ENCODE data around the gene CCNA2. TPM values are rescaled to one million over a fixed set of nuclear protein-coding genes. Genes with fewer than 3 reads are reported as not detected.

The CCNA2 gene
- total and polyA plus RNA-seq, 2 donors (not counting 3 experiments of a cell fraction or from before 2014, with no cell fraction given), result 23.3 to 65.4 TPM

- DNase-seq (ENCODE audit: low read depth, low spot score) (no peak), FAIRE-seq (peak; percentile 28)
- peak overlapping the region; percentile 86 for H2AFZ ChIP-seq (ENCODE audit: low read depth, low read length)
- H3K9ac ChIP-seq (replicated peaks; ENCODE audit: extremely low read depth, insufficient read depth, low read length), result peak overlapping the region; percentile 95
- peaks cover 15% of the 10 kb centered on the region for H3K79me2 ChIP-seq (ENCODE audit: control insufficient read depth, insufficient read depth, low read length)
- no peaks in the 10 kb centered on the region for H3K9me1 ChIP-seq (replicated peaks; ENCODE audit: control insufficient read depth, extremely low read depth, insufficient read depth, low read length)
- TF ChIP-seq EZH2 (IDR thresholded peaks at IDR 0.05; ENCODE audit: borderline replicate concordance, low read depth, low read length, severe bottlenecking) (no peak), POLR2A (IDR thresholded peaks at IDR 0.05; ENCODE audit: low read depth, low read length) (no peak), FOS (IDR thresholded peaks at IDR 0.05; ENCODE audit: borderline replicate concordance, insufficient read depth, low read length) (no peak), CTCF (IDR thresholded peaks at IDR 0.05; ENCODE audit: extremely low read depth in 1 of 2, insufficient read depth in 1 of 2, low read depth in 1 of 2, low read length in 2 of 2) (no peak), JUN (IDR thresholded peaks at IDR 0.05; ENCODE audit: borderline replicate concordance, insufficient read depth, insufficient read length, low read depth) (no peak), POLR2AphosphoS5 (IDR thresholded peaks at IDR 0.05; ENCODE audit: insufficient read depth, low read depth, low read length) (no peak), MAX (IDR thresholded peaks at IDR 0.05; ENCODE audit: insufficient read depth, insufficient read length) (no peak), MYC (IDR thresholded peaks at IDR 0.05; ENCODE audit: low read depth, low read length) (no peak), GATA2 (IDR thresholded peaks at IDR 0.05; ENCODE audit: insufficient read depth, insufficient read length, low read depth, low read length) (no peak)
- H3K9me3 ChIP-seq (replicated peaks; ENCODE audit: control insufficient read depth, insufficient read depth, low read length), result no peaks in the 10 kb centered on the region
- intact Hi-C loops (cut with micrococcal nuclease), result no loop called here
- H3K27ac ChIP-seq (ENCODE audit: insufficient read depth, low read depth, low read length), result peak overlapping the region; percentile 80
- peak overlapping the region; percentile 84 to 93 (median 84) for H3K4me3 ChIP-seq (replicated peaks in 1 of 3; ENCODE audit: insufficient read depth in 1 of 3, low read depth in 1 of 3, low read length in 3 of 3)
- BruUV-seq (replicated peaks), result TSS peak; percentile 99
- H3K36me3 ChIP-seq (ENCODE audit: control insufficient read depth in 2 of 2, extremely low read depth in 1 of 2, insufficient read depth in 2 of 2, low read length in 2 of 2), result peaks cover 1 to 3% of the 10 kb centered on the region in 2 experiments
- peak overlapping the region; percentile 87 for H3K4me2 ChIP-seq (ENCODE audit: insufficient read depth, low read length)
- dilution Hi-C loops (cut with MboI; ENCODE audit: extremely low pct_ligation_motif_present, low sequenced_read_pairs), result no loop called here
- ChIA-PET CTCF (interaction anchor here (0.8 to 1.4 kb wide), 2 partner anchors 20 to 24 kb away, joined by 3 to 4 read pairs; no protein-coding TSS in a partner anchor), POLR2A (interaction anchor here (1.3 kb wide), 1 partner anchor 11 kb away, joined by 3 read pairs; no protein-coding TSS in a partner anchor)
- H4K20me1 ChIP-seq (replicated peaks; ENCODE audit: control insufficient read depth, extremely low read depth, insufficient read depth, low read length), result no peaks in the 10 kb centered on the region
- H3K27me3 ChIP-seq (ENCODE audit: control insufficient read depth in 2 of 2, insufficient read depth in 2 of 2, low read length in 2 of 2), result no peaks in the 10 kb centered on the region
- H3K4me1 ChIP-seq (ENCODE audit: control insufficient read depth, extremely low read depth, insufficient read depth, low read length), result peaks cover 11% of the 10 kb centered on the region
Observed at GRCh38 chr4:121800638-121800960, 23.1 kb downstream of the CCNA2 start.

Data from endothelial cell of umbilical vein (primary cell).